Measurements from ENCODE around the gene LIN28B. TPM values are rescaled to one million over a fixed set of nuclear protein-coding genes. Genes with fewer than 3 reads are reported as not detected.

The LIN28B gene
- total RNA-seq, 1 donor from 2014 or later: not detected

GRCh38 chr6:105034470-105034869, 77.6 kb downstream of the LIN28B start:
- no peak for TF ChIP-seq CTCF (conservative IDR thresholded peaks at IDR 0.05; ENCODE audit: low read depth, low read length)
- H3K4me3 ChIP-seq (ENCODE audit: low read depth, low read length): no peak overlapping the region
- no peak for DNase-seq (ENCODE audit: low read depth)

GRCh38 chr6:105035299-105035698, 78.4 kb downstream of the LIN28B start:
- no peak for DNase-seq (ENCODE audit: low read depth)
- no peak for TF ChIP-seq CTCF (conservative IDR thresholded peaks at IDR 0.05; ENCODE audit: low read depth, low read length)
- H3K4me3 ChIP-seq (ENCODE audit: low read depth, low read length): no peak overlapping the region

- TF ChIP-seq CTCF (conservative IDR thresholded peaks at IDR 0.05; ENCODE audit: low read depth, low read length): no peak
- DNase-seq (ENCODE audit: low read depth): no peak
- no peak overlapping the region for H3K4me3 ChIP-seq (ENCODE audit: low read depth, low read length)
Observed at GRCh38 chr6:105036351-105036750, 79.4 kb downstream of the LIN28B start.

- no peak for TF ChIP-seq CTCF (conservative IDR thresholded peaks at IDR 0.05; ENCODE audit: low read depth, low read length)
- no peak overlapping the region for H3K4me3 ChIP-seq (ENCODE audit: low read depth, low read length)
- DNase-seq (ENCODE audit: low read depth): no peak
Observed at GRCh38 chr6:105038259-105038658, 81.4 kb downstream of the LIN28B start.

- no peak for TF ChIP-seq CTCF (conservative IDR thresholded peaks at IDR 0.05; ENCODE audit: low read depth, low read length)
- no peak for DNase-seq (ENCODE audit: low read depth)
- no peak overlapping the region for H3K4me3 ChIP-seq (ENCODE audit: low read depth, low read length)
Observed at GRCh38 chr6:105041880-105042279, 85.0 kb downstream of the LIN28B start.

GRCh38 chr6:105042648-105043047, 85.7 kb downstream of the LIN28B start:
- DNase-seq (ENCODE audit: low read depth): no peak
- no peak for TF ChIP-seq CTCF (conservative IDR thresholded peaks at IDR 0.05; ENCODE audit: low read depth, low read length)

GRCh38 chr6:105043979-105044378, 87.1 kb downstream of the LIN28B start:
- DNase-seq (ENCODE audit: low read depth): no peak
- TF ChIP-seq CTCF (conservative IDR thresholded peaks at IDR 0.05; ENCODE audit: low read depth, low read length): no peak
- H3K4me3 ChIP-seq (ENCODE audit: low read depth, low read length): no peak overlapping the region

More at GRCh38 chr6:105042648-105043047, 85.7 kb downstream of the LIN28B start:
- no peak overlapping the region for H3K4me3 ChIP-seq (ENCODE audit: low read depth, low read length)

Data from epithelial cell of proximal tubule (primary cell).